HG03469 (cell line): ENCODE measurements around the gene SNX33.
"Not testable (repeated sequence)": the region's sequence is repeated elsewhere in the genome, so short reads cannot be mapped to it uniquely, and the experiment has no call there.

Experiments used
- ATAC-seq: cut with Tn5 transposase; IDR thresholded peaks from one replicate; pipeline ENCODE4 v1.9.1; 2021; ENCODE audit warnings: mild to moderate bottlenecking, moderate library complexity, moderate number of reproducible peaks; ENCODE audit not compliant: unreplicated experiment

Gene SNX33

GRCh38 chr15:75659928-75660645 is 12.4 kb downstream of the SNX33 start:
- no peak for ATAC-seq

- ATAC-seq: no peak
These were observed 13.5 kb downstream of the SNX33 start for GRCh38 chr15:75661100-75661755.

DNA sequence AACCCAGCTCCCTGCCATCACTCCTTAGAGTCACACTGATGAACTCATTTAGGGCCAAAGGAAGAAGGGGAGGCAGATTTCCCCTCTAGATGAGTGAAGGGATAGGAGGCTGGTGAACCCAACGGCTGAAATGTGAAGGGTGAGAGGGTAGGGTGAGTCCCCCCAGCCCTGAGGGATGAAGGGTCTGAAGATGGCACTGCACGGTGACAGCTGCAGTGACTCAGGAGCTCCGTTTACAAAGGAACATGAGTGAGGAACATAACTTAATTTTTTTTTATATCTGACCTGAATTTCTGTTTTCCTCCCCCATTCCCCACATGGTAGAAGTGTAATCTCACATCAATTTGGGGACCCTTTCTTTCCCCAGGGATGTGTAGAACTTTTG is 14.0 kb downstream of the SNX33 start:
- no peak for ATAC-seq

DNA sequence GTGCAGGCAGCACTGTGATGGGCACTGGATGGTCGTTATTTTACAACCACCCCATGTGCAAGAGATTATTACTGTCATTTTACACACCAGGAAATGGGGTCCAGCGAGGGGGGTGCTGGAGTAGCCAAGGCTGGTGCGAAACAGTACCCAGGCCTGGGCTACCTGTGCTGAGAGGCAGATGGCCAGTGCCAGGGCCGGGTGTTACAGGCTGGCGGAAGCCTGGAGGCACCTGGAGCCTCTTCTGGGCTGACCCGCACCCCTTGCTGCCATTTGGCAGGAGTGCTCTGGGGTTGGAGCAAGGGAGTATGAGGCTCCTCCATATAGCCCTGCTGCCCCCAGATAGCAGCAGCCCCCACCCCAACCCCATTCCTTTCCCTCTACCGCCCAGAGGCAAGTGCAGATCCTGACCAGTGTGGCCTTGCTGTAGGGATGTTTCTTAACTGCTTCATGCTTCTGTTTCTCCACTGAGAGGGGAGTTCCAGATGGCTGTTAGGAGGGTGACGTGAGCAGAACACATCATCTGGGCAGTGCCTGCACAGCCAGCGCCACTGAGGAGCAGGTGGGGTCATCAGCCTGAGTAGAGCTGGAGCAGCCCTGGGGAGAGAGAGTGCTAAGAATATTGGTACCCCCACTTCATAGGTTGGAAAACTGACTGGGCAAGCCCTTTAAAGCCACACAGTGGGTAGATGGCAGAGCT is 15.3 kb downstream of the SNX33 start:
- ATAC-seq: no peak

GRCh38 chr15:75663931-75664421 is 16.3 kb downstream of the SNX33 start:
- ATAC-seq: no peak

DNA sequence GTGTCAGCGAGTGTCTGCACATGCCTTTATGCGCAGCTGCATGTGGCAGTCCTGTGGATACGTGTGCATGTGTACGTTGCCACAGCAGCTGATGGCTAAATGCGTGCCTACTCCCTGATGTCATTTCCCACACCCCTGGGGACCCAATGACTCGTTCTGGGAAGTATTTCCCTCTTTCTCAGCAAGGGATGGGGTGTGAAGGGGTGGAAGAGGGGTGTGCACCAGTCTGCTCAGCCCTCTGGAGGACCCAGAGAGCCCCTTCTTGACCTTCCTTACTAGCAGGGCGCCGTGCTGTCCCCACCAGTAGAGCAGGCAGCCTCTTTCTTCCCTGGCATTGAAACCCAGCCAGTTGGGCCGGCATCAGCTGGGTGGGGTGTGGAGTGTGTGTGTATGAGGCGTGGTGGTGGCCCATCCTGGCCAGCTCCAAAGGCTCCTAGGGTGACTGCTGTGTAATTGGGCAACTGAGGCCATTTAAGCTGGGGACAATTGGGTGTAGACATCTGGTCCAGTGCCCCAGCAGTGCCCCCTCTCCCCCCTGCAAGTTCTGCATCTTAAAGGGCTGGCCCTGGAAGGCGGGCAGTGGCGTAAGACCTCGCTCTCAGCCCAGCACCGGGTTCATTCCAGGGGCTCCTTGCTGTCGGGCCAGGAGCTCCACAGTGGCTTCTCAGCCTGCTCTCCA is 19.2 kb downstream of the SNX33 start:
- ATAC-seq: no peak

- no peak for ATAC-seq
These were observed 21.6 kb downstream of the SNX33 start for GRCh38 chr15:75669191-75669878.

DNA sequence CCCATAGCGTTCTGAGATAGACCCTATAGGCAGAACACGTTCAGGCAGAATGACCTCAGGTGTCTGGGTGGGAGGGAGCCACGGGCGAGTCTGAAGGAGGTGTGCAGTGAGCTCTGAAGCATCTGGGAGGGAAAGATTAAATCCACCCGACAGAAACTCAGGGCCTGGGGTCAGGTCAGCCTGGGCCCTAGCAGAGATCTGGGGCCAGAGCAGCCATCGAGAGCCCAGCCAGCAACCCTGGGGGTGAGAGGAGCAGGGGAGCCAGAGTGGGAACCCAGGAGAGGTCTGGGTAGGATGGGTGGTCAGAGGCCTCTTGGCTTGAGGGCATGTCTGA is 22.1 kb downstream of the SNX33 start:
- ATAC-seq: no peak

- no peak for ATAC-seq
These were observed 24.3 kb downstream of the SNX33 start for GRCh38 chr15:75671730-75672602.

- ATAC-seq: no peak
These were observed 25.1 kb downstream of the SNX33 start for GRCh38 chr15:75672646-75673425.

DNA sequence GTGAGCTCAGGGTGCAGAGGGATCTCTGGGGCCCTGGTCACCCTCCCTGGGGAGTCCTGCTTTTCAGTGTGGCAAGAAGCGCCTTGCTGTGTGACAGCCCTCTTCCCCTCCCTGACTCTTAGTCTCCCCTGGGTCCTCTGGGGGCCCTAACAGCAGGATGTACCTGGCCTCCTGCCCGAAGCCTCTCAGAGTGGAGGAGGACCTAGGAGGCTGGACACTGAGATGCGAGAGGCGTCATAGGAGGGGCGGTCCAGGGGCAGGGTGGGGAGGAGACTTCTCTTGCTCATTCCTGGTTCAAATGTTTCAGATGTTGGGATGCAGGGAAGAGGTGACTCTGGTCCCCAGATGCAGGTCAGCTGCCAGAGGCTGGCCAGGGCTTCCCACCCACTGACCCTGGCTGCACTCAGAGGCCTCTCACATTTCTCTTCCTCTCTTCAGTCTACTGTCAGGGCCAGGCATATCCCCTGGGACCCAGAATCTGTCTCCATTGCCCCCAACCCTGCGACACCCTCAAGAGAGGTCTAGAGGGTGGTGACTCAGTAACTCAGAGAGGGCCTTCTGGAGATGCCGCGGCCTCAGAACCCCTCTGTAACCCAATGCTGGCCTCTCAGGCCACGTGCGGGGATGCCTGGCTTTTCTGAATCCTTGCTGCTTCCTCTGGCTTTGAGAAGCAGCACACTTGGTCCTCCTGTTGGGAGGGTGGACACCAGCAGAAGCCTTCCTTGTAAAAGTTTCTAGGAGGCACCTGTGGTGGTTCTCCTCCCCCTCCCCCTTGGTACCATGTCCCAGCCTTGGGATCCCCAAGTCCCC is 25.9 kb downstream of the SNX33 start:
- ATAC-seq: no peak

DNA sequence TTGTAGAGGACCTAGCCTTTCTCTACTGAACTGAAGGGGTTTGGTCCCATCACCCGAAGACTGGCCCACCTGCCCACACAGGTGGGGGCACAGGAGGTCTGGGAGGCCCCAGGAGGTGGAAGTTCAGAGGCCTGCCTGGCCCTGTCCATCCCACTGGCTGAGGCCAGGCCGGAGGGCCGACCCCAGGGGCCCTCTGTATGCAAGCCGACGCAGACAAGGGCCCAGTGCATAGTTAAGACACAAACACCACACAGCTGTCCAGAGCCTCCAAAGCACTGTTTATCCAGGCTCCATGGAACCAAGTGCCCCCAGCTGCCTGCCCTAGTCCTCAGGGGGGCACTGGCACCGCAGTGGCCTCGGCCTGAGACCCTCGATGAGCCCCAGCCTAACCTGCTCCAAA is 26.7 kb downstream of the SNX33 start:
- no peak for ATAC-seq

DNA sequence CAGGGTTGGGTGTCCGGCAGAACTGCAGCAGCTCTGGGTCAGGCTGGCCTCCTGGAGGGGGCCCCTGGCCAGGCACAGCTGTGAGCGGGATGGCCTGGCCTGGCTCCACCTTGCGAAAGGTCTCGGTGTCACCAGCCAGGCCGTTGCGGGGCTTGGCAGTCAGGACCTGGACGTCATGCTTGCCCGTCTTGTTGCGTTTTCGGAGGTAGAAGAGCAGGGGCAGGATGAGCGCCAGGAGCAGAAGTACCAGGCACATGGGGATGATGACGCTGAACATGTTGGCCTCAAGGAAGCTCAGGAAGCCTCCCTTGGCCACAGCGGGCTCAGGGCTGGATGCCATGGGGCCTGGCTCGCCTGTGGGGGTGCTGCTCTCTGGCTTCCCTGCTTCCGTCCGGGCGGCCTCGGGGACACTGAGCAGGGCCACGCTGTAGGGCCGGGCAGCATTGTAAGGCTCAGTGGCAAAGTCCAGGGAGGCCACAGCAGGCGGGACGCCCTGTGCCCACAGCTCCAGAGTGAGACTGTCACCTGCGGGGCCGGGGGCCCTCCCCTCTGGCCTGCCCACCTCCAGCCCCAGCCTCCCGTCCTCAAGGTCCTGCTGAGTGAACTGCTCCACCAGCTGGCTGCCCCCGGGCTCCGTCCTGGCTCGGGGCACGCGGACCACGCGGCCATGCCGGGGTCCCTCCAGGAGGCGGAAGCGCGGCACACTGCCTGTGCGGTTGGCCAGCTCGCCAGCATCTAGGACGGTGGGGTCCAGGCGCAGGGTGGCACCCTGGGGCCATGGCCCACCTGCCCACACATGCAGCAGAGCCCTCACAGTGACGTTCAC is 28.1 kb downstream of the SNX33 start:
- no peak for ATAC-seq

DNA sequence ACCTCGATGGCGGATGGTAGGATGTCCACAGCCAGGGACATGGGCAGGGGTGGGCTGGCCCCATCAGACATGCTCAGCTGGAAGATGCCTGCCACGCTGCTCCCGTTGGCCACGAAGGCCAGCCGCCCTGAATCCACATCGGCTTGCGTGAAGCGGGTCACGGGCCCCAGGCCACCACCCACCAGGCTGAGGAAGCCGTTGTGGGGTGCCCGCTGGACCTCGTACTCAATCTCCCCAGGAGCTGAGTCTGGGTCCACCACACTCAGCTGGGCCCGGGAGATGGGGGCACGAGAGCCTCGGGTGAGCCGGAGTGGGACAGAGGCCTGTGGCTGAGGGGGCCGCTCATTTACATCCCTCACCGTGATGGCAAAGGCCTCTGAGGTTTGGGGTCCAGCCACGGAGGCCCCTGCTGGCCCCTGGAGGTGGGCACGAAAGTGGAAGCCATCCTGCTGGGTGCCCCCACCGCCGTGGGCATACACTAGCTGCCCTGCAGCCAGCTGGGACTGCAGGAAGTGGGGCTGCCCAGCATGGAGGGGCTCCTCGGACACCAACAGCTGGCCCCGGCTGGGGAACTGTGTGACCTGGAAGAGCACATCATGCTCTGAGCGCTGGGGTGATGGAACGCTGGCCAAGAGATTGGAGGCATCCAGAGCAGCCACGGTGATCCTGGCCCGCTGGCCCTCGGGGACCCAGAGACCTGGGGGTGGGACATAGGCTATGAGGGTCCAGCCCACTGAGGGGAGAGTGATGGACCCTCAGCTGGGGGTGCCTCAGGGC is 29.2 kb downstream of the SNX33 start:
- no peak for ATAC-seq

DNA sequence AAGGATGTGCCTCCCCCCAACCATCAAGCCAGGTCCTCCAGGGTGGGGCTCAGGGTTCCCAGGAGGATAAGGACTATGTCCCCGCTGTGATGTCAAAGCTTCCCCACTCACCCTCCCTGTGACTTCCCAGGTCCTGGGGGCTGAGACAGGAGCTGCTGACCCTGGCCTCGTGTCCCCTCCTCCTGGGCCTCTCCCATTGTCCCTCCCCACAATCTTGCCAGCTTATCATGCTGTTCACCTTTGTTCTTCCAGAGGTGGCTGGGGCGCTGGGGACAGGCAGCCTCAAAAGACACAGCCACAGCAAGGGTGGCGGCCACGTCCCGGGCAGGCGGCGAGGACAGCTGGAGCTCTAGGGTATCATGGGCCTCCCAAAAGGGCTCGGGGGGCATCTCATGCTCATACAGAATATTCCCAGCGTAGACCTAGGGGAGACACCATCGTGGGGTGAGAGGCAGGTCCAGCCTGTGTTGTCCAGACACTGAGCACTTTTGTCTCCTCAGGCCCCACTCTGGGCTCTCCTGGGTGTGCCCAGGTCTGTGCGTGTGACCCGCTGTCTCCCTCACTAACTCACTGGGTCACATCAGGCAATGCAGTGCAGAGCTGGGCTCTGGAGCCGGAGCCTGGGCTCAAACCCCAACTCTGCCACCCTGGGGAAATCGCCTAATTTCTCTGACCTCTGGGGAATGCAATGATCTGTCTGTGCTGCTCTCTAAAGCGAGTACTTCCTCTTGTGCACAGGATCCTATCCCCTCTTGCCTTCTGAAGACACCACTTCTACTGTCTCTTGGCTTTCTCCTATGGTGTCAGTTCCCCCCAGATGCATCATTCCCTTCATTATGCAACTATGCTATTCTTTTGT is 30.0 kb downstream of the SNX33 start:
- no peak for ATAC-seq

- not testable (repeated sequence) for ATAC-seq
These were observed 30.6 kb downstream of the SNX33 start for GRCh38 chr15:75678324-75678690.
